ENCODE measurements around the gene ABHD17A. TPM values are rescaled to one million over a fixed set of nuclear protein-coding genes. Genes with fewer than 3 reads are reported as not detected.
A peak's percentile ranks its signal among the peaks of the same experiment; 100 is the strongest.

Gene ABHD17A
- total and polyA plus RNA-seq, 9 of the 15 experiments (the other 6 are each of a cell fraction or from before 2014, with no cell fraction given), result 0.04 to 135 (median 21.8) TPM; not detected in 1

- TF ChIP-seq PYGO2 (tag; IDR thresholded peaks at IDR 0.05), result no peak
- TF ChIP-seq ZNF586 (CRISPR knock-in tag; conservative IDR thresholded peaks at IDR 0.05), result no peak
- TF ChIP-seq ZBTB40 (IDR thresholded peaks at IDR 0.05), result peak; percentile 87
- no peak for TF ChIP-seq ZBTB40 (CRISPR knock-in tag; IDR thresholded peaks at IDR 0.05)
- TF ChIP-seq KDM5B (IDR thresholded peaks at IDR 0.05; ENCODE audit: insufficient replicate concordance, low read depth, low read length), result peak; percentile 35
- peak; percentile 94 for TF ChIP-seq RAD51 (IDR thresholded peaks at IDR 0.05; ENCODE audit: borderline replicate concordance, low read depth)
- TF ChIP-seq ATF7 (IDR thresholded peaks at IDR 0.05), result peak; percentile 81
- no peak for TF ChIP-seq GTF2A2 (tag; IDR thresholded peaks at IDR 0.05)
- TF ChIP-seq KLF6 (CRISPR knock-in tag; IDR thresholded peaks at IDR 0.05; ENCODE audit: borderline replicate concordance), result no peak; the same call in 1 of the 2 replicates
- TF ChIP-seq ZNF696 (CRISPR knock-in tag; conservative IDR thresholded peaks at IDR 0.05), result no peak
- TF ChIP-seq MCM5 (IDR thresholded peaks at IDR 0.05; ENCODE audit: low read depth), result no peak
- no peak for TF ChIP-seq BRF2 (IDR thresholded peaks at IDR 0.05; ENCODE audit: borderline replicate concordance, insufficient read depth, insufficient read length)
- TF ChIP-seq C11orf30 (IDR thresholded peaks at IDR 0.05; ENCODE audit: low read depth), result peak; percentile 72
- peak; percentile 12; the same call in 1 of the 2 replicates for TF ChIP-seq CEBPG (CRISPR knock-in tag; IDR thresholded peaks at IDR 0.05)
- TF ChIP-seq CEBPG (tag; conservative IDR thresholded peaks at IDR 0.05 in 1 of 2, IDR thresholded peaks at IDR 0.05 in 1 of 2), result no peak
- TF ChIP-seq CBX5 (IDR thresholded peaks at IDR 0.05; ENCODE audit: borderline replicate concordance, low read depth), result no peak
- TF ChIP-seq ZNF165 (CRISPR knock-in tag; IDR thresholded peaks at IDR 0.05; ENCODE audit: borderline replicate concordance), result no peak
- TF ChIP-seq SNAPC5 (CRISPR knock-in tag; IDR thresholded peaks at IDR 0.05), result no peak
These were observed 20.0 kb upstream of the ABHD17A start, which contains the start of the genes ADAT3 and SCAMP4 (continued) for GRCh38 chr19:1905110-1905862.

All from K562 (cell line).